Stomach (tissue), 9 donors: ENCODE data around the gene TMEM181. TPM values are rescaled to one million over a fixed set of nuclear protein-coding genes. Genes with fewer than 3 reads are reported as not detected.
"Not testable (repeated sequence)": the region's sequence is repeated elsewhere in the genome, so short reads cannot be mapped to it uniquely, and the experiment has no call there.

Experiments
- DNase-seq, 2 donors: peaks; one replicate each; pipeline versions ENCODE4 v3.0.0 to v3.0.0-alpha.2; 2013 to 2019
- H3K27ac ChIP-seq, 5 donors: fragments of 200-600 bp in 4 of 5; sonication (generic) in 4 of 5; one replicate each; pipeline ENCODE4 v1.5.1; 2013 to 2019; ENCODE audit warnings: mild to moderate bottlenecking in 1 of 5, moderate library complexity in 1 of 5
- H3K27me3 ChIP-seq, 3 donors: fragments of 200-600 bp; sonication (generic); one replicate each; pipeline ENCODE4 v1.5.1; 2017 to 2019; ENCODE audit warnings: mixed run types in 1 of 3
- H3K36me3 ChIP-seq, 4 donors: fragments of 200-600 bp; sonication (generic); 1 replicate in 3 of 4; 2 replicates in 1 of 4; pipeline ENCODE4 v1.5.1; 2016 to 2019
- H3K4me1 ChIP-seq, 4 donors: fragments of 200-600 bp; sonication (generic); one replicate each; pipeline ENCODE4 v1.5.1; 2016 to 2019
- H3K4me3 ChIP-seq, 4 donors: fragments of 200-600 bp; sonication (generic) in 3 of 4; one replicate each; pipeline ENCODE4 v1.5.1; 2016 to 2019; ENCODE audit warnings: mild to moderate bottlenecking in 1 of 4
- H3K9me3 ChIP-seq, 4 donors: fragments of 200-600 bp; sonication (generic); one replicate each; pipeline ENCODE4 v1.5.1; 2016 to 2019
- EP300 ChIP-seq: sonication (generic); formaldehyde crosslinking; IDR thresholded peaks from one replicate; pipeline ENCODE4 v1.6.1; 2017; ENCODE audit warnings: antibody characterized with exemption
- POLR2A ChIP-seq, 4 donors: fragments of 450-650 bp; IDR thresholded peaks; one replicate each; pipeline ENCODE4 v1.6.1; 2016; ENCODE audit warnings: antibody characterized with exemption in 4 of 4, control low read depth in 2 of 4, mild to moderate bottlenecking in 1 of 4, moderate library complexity in 1 of 4
- POLR2AphosphoS5 ChIP-seq, 3 donors: sonication (generic); formaldehyde crosslinking; IDR thresholded peaks; one replicate each; pipeline ENCODE4 v1.6.1; 2016; ENCODE audit warnings: antibody characterized with exemption in 3 of 3
- WGBS, 5 donors: extraction: QIAGEN DNeasy Blood & Tissue Kit in 3 of 5; methylation state at CpG; one replicate each; pipeline versions ENCODE4 v1.1.5 to v1.1.7; 2013 to 2018; 5-methylcytosine and 5-hydroxymethylcytosine counted together
- intact Hi-C: fragments of 100-400 bp; cut with DNase I; formaldehyde crosslinking; loops from one replicate; pipeline ENCODE4 v1.15.1; 2023; ENCODE audit warnings: low total_unique reads
- polyA plus RNA-seq, 3 donors: library from polyadenylated mRNA; stranded (reverse); fragments of 200-250 nt; gene quantifications; one replicate each; pipeline ENCODE4 v1.2.3, GENCODE V29; 2013
- total RNA-seq, 5 donors: library from RNA; depleted of rRNA; stranded (reverse); fragments of >200 nt; gene quantifications; one replicate each; pipeline versions ENCODE4 v1.1.0 to v1.2.3, GENCODE V29; 2014 to 2016
- TF ChIP-seq, protein P1 (sequence below), 7 experiments: fragments of 450-650 bp in 4 of 7; fragments of 200-600 bp in 3 of 7; sonication (generic) in 3 of 7; IDR thresholded peaks; one replicate each; pipeline ENCODE4 v1.5.1; 2016 to 2019; ENCODE audit warnings: antibody characterized with exemption in 7 of 7, control low read depth in 2 of 7, mild to moderate bottlenecking in 1 of 7
- donor health status: healthy with polysubstance abuse.
- donor health status: Bipolar disorder and iron deficiency.
- donor health status: healthy.

TMEM181 gene
- total and polyA plus RNA-seq, 8 donors = 2.9 to 62.2 (median 15.0) TPM

- no peak overlapping the region for H3K4me3 ChIP-seq
- no peaks in the 10 kb centered on the region for H3K36me3 ChIP-seq
- TF ChIP-seq EP300 = no peak
- TF ChIP-seq POLR2AphosphoS5 (IDR thresholded peaks at IDR 0.05) = no peak
- TF ChIP-seq POLR2A (IDR thresholded peaks at IDR 0.05) = no peak
- TF ChIP-seq, protein P1, sequence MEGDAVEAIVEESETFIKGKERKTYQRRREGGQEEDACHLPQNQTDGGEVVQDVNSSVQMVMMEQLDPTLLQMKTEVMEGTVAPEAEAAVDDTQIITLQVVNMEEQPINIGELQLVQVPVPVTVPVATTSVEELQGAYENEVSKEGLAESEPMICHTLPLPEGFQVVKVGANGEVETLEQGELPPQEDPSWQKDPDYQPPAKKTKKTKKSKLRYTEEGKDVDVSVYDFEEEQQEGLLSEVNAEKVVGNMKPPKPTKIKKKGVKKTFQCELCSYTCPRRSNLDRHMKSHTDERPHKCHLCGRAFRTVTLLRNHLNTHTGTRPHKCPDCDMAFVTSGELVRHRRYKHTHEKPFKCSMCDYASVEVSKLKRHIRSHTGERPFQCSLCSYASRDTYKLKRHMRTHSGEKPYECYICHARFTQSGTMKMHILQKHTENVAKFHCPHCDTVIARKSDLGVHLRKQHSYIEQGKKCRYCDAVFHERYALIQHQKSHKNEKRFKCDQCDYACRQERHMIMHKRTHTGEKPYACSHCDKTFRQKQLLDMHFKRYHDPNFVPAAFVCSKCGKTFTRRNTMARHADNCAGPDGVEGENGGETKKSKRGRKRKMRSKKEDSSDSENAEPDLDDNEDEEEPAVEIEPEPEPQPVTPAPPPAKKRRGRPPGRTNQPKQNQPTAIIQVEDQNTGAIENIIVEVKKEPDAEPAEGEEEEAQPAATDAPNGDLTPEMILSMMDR (IDR thresholded peaks at IDR 0.05) = no peak
- no peak overlapping the region for H3K27ac ChIP-seq
- H3K9me3 ChIP-seq = no peaks in the 10 kb centered on the region
- 85 to 92% (median 87%) methylated on average over 7 of the region's 7 CpGs for WGBS, 5 donors
- H3K27me3 ChIP-seq = no peaks in the 10 kb centered on the region
- intact Hi-C loops = no loop called here
- peaks cover 0 to 24% (median 9%) of the 10 kb centered on the region in 4 donors for H3K4me1 ChIP-seq
- DNase-seq = no peak
Measured at GRCh38 chr6:158668707-158669103, 108.8 kb downstream of the TMEM181 start.

DNA sequence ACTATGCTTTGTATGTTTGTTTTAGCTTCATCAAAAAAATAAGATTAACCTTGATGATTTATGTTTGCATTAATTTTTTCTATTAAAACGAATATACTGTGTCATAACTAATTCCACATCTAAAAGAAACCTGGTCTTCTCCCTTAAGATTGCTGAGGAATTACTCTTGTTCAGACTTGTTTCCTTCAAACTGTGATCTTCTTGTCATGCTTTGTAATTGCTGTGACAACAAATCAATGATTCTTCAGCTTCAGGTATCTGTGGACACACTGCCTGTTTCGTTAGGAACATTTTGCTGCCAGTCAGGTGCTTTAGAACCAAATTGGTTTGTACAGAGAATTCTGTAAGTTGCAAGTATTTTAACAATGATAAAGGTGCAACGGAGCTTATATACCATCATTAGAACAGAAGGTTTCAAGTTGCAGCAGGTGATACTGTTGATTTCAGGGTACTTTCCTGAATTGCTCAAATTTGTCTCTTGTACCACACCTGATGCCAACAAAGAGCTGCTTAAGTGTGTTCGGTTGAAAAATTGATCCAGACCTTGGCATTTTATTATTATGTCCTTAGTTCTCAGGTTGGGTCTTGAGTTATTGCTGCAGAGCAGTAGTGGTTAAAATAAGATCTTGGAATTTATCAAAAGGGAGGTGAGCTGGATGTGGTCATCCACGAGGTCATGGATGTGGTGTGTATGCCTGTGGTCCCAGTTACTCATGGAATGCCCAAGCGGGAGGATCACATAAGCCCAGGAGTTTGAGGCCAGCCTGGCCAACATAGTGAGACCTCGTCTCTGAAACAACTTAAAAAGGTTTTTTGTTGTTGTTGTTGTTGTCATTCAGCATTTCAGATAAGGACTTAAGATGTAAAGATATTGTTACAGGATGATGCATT lies 109.5 kb downstream of the TMEM181 start:
- Histone ChIP-seq H3K4me1 (peaks cover 0 to 18% (median 6%) of the 10 kb centered on the region in 4 donors), H3K27ac (no peak overlapping the region), H3K36me3 (no peaks in the 10 kb centered on the region), H3K27me3 (no peaks in the 10 kb centered on the region), H3K4me3 (no peak overlapping the region), H3K9me3 (no peaks in the 10 kb centered on the region)
- 71 to 80% (median 73%) methylated on average over 7 of the region's 7 CpGs for WGBS, 5 donors
- intact Hi-C loops = no loop called here
- DNase-seq = no peak
- TF ChIP-seq, protein P1 (IDR thresholded peaks at IDR 0.05) = no peak
- TF ChIP-seq POLR2A (IDR thresholded peaks at IDR 0.05) (no peak), POLR2AphosphoS5 (IDR thresholded peaks at IDR 0.05) (no peak), EP300 (no peak)

- intact Hi-C loops, DNase-seq, H3K27ac ChIP-seq, H3K4me3 ChIP-seq, H3K27me3 ChIP-seq, H3K4me1 ChIP-seq, H3K36me3 ChIP-seq, H3K9me3 ChIP-seq: not testable (repeated sequence)
- WGBS, 5 donors = 84 to 89% (median 87%) methylated on average over 8 of the region's 8 CpGs
Measured at GRCh38 chr6:158672119-158672518, 112.2 kb downstream of the TMEM181 start.

DNA sequence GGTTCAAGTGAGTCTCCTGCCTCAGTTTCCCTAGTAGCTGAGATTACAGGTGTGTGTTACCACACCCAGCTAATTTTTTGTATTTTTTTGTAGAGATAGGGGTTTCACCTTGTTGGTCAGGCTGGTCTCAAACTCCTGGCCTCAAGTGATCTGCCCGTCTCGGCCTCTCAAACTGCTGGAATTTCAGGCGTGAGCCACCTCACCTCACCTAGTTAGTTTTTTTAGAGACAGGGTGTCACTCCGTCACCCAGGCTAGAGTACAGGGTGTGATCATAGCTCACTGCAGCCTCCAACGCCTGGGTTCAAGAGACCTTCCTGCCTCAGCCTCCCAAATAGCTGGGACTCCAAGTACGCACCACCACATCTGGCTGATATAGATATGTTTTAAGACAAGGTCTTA lies 112.8 kb downstream of the TMEM181 start:
- Histone ChIP-seq H3K9me3 (no peaks in the 10 kb centered on the region), H3K4me1 (peaks cover 0 to 8% (median 0%) of the 10 kb centered on the region in 4 donors), H3K4me3 (no peak overlapping the region), H3K27me3 (no peaks in the 10 kb centered on the region), H3K27ac (no peak overlapping the region), H3K36me3 (no peaks in the 10 kb centered on the region)
- intact Hi-C loops = no loop called here
- TF ChIP-seq POLR2AphosphoS5 (IDR thresholded peaks at IDR 0.05) (no peak), POLR2A (IDR thresholded peaks at IDR 0.05) (no peak), EP300 (no peak)
- TF ChIP-seq, protein P1 (IDR thresholded peaks at IDR 0.05) = no peak
- DNase-seq = no peak
- WGBS, 5 donors = 91 to 98% (median 96%) methylated on average over 6 of the region's 6 CpGs
